ENCODE results near the gene XIST. TPM values are rescaled to one million over a fixed set of nuclear protein-coding genes. Genes with fewer than 3 reads are reported as not detected.

Gene XIST
- total RNA-seq, 1 donor, result under 0.01 TPM

GRCh38 chrX:73847991-73848390 lies 4.5 kb downstream of the XIST start:
- Histone ChIP-seq H3K27ac (ENCODE audit: low read depth, low read length) (no peak overlapping the region), H3K36me3 (ENCODE audit: insufficient read depth, low read length) (no peaks in the 10 kb centered on the region), H3K9me3 (ENCODE audit: low read depth, low read length) (no peaks in the 10 kb centered on the region), H4K20me1 (ENCODE audit: insufficient read depth, low read length) (peaks cover 70% of the 10 kb centered on the region), H3K4me1 (ENCODE audit: insufficient read depth, low read length) (peaks cover 8% of the 10 kb centered on the region), H3K27me3 (ENCODE audit: insufficient read depth, low read length) (peaks cover 4% of the 10 kb centered on the region), H3K79me2 (ENCODE audit: insufficient read depth, low read length) (peaks cover 90% of the 10 kb centered on the region), H3K4me2 (ENCODE audit: insufficient read depth, low read length) (peak overlapping the region; percentile 73), H3K4me3 (ENCODE audit: insufficient read depth, low read length) (peak overlapping the region; percentile 92), H2AFZ (ENCODE audit: low read length) (no peak overlapping the region)
- DNase-seq (ENCODE audit: insufficient read length, low spot score, missing footprints), result no peak
- no peak for TF ChIP-seq CTCF (IDR thresholded peaks at IDR 0.05; ENCODE audit: extremely low read depth, low read depth, low read length)

GRCh38 chrX:73847100-73847499 lies 5.4 kb downstream of the XIST start:
- TF ChIP-seq CTCF (IDR thresholded peaks at IDR 0.05; ENCODE audit: extremely low read depth, low read depth, low read length), result no peak
- no peak overlapping the region for H2AFZ ChIP-seq (ENCODE audit: low read length)
- no peaks in the 10 kb centered on the region for H3K9me3 ChIP-seq (ENCODE audit: low read depth, low read length)
- peaks cover 79% of the 10 kb centered on the region for H4K20me1 ChIP-seq (ENCODE audit: insufficient read depth, low read length)
- H3K79me2 ChIP-seq (ENCODE audit: insufficient read depth, low read length), result peaks cover 96% of the 10 kb centered on the region
- H3K4me2 ChIP-seq (ENCODE audit: insufficient read depth, low read length), result peak overlapping the region; percentile 24
- H3K4me1 ChIP-seq (ENCODE audit: insufficient read depth, low read length), result peaks cover 8% of the 10 kb centered on the region
- DNase-seq (ENCODE audit: insufficient read length, low spot score, missing footprints), result peak; percentile 76
- no peak overlapping the region for H3K27ac ChIP-seq (ENCODE audit: low read depth, low read length)
- peaks cover 4% of the 10 kb centered on the region for H3K27me3 ChIP-seq (ENCODE audit: insufficient read depth, low read length)
- H3K4me3 ChIP-seq (ENCODE audit: insufficient read depth, low read length), result no peak overlapping the region
- no peaks in the 10 kb centered on the region for H3K36me3 ChIP-seq (ENCODE audit: insufficient read depth, low read length)

GRCh38 chrX:73842541-73843234 lies 9.8 kb downstream of the XIST start:
- Histone ChIP-seq H3K27me3 (ENCODE audit: insufficient read depth, low read length) (no peaks in the 10 kb centered on the region), H3K9me3 (ENCODE audit: low read depth, low read length) (no peaks in the 10 kb centered on the region), H2AFZ (ENCODE audit: low read length) (no peak overlapping the region), H3K27ac (ENCODE audit: low read depth, low read length) (no peak overlapping the region), H3K36me3 (ENCODE audit: insufficient read depth, low read length) (no peaks in the 10 kb centered on the region), H3K4me3 (ENCODE audit: insufficient read depth, low read length) (no peak overlapping the region), H4K20me1 (ENCODE audit: insufficient read depth, low read length) (peaks cover 95% of the 10 kb centered on the region), H3K4me1 (ENCODE audit: insufficient read depth, low read length) (no peaks in the 10 kb centered on the region), H3K79me2 (ENCODE audit: insufficient read depth, low read length) (peaks cover 98% of the 10 kb centered on the region), H3K4me2 (ENCODE audit: insufficient read depth, low read length) (no peak overlapping the region)
- no peak for DNase-seq (ENCODE audit: insufficient read length, low spot score, missing footprints)
- no peak for TF ChIP-seq CTCF (IDR thresholded peaks at IDR 0.05; ENCODE audit: extremely low read depth, low read depth, low read length)

- Histone ChIP-seq H3K9me3 (ENCODE audit: low read depth, low read length) (no peaks in the 10 kb centered on the region), H3K4me1 (ENCODE audit: insufficient read depth, low read length) (no peaks in the 10 kb centered on the region), H3K4me3 (ENCODE audit: insufficient read depth, low read length) (no peak overlapping the region), H3K27ac (ENCODE audit: low read depth, low read length) (no peak overlapping the region), H3K4me2 (ENCODE audit: insufficient read depth, low read length) (no peak overlapping the region), H2AFZ (ENCODE audit: low read length) (no peak overlapping the region), H3K27me3 (ENCODE audit: insufficient read depth, low read length) (no peaks in the 10 kb centered on the region), H3K79me2 (ENCODE audit: insufficient read depth, low read length) (peaks cover 98% of the 10 kb centered on the region), H4K20me1 (ENCODE audit: insufficient read depth, low read length) (peaks cover 95% of the 10 kb centered on the region), H3K36me3 (ENCODE audit: insufficient read depth, low read length) (peaks cover 3% of the 10 kb centered on the region)
- no peak for DNase-seq (ENCODE audit: insufficient read length, low spot score, missing footprints)
- TF ChIP-seq CTCF (IDR thresholded peaks at IDR 0.05; ENCODE audit: extremely low read depth, low read depth, low read length), result no peak
These were observed 11.2 kb downstream of the XIST start for GRCh38 chrX:73841337-73841736.

Measured in osteoblast (primary cell).